PC-9 (cell line): ENCODE measurements around the gene MANBA.
"Not testable (repeated sequence)": the region's sequence is repeated elsewhere in the genome, so short reads cannot be mapped to it uniquely, and the experiment has no call there.

Experiments
- CTCF ChIP-seq: fragments of 200-600 bp; sonication (generic); conservative IDR thresholded peaks from 2 replicates; pipeline ENCODE4 v1.6.1; 2017; ENCODE audit warnings: mixed run types, antibody characterized with exemption, mild to moderate bottlenecking, moderate library complexity
- EZH2 ChIP-seq: fragments of 200-600 bp; sonication (generic); IDR thresholded peaks from 2 replicates; pipeline ENCODE4 v1.8.0; 2017; ENCODE audit warnings: antibody characterized with exemption, low read depth

- TF ChIP-seq CTCF, EZH2: not testable (repeated sequence)
These were observed 22.0 kb downstream of the MANBA start for GRCh38 chr4:102738802-102739201.
